Hepatocyte (in vitro differentiated cells): ENCODE measurements around the gene MZT1. TPM values are rescaled to one million over a fixed set of nuclear protein-coding genes. Genes with fewer than 3 reads are reported as not detected.
"Not testable (repeated sequence)": the region's sequence is repeated elsewhere in the genome, so short reads cannot be mapped to it uniquely, and the experiment has no call there.

Experiments
- DNase-seq: peaks from one replicate; pipeline ENCODE4 v3.0.0-alpha.2; 2016; ENCODE audit warnings: low spot score
- H2AFZ ChIP-seq: fragments of 200-600 bp; sonication (generic); 2 replicates; pipeline ENCODE4 v1.6.0; 2016; ENCODE audit warnings: antibody characterized with exemption, mild to moderate bottlenecking
- H3K27ac ChIP-seq: fragments of 200-600 bp; sonication (generic); 2 replicates; pipeline ENCODE4 v1.5.1; 2016; ENCODE audit warnings: mild to moderate bottlenecking
- H3K27me3 ChIP-seq: fragments of 200-600 bp; sonication (generic); 2 replicates; pipeline ENCODE4 v1.6.1; 2016
- H3K36me3 ChIP-seq: fragments of 200-600 bp; sonication (generic); replicated peaks from 2 replicates; pipeline ENCODE4 v1.5.1; 2016; ENCODE audit warnings: low read depth; ENCODE audit not compliant: insufficient read depth
- H3K4me1 ChIP-seq: fragments of 200-600 bp; sonication (generic); 2 replicates; pipeline ENCODE4 v1.5.1; 2016; ENCODE audit warnings: mild to moderate bottlenecking, moderate library complexity; ENCODE audit not compliant: insufficient read depth
- H3K4me2 ChIP-seq: fragments of 200-600 bp; sonication (generic); 2 replicates; pipeline ENCODE4 v1.6.0; 2016
- H3K4me3 ChIP-seq: fragments of 200-600 bp; sonication (generic); 2 replicates; pipeline ENCODE4 v1.5.1; 2016; ENCODE audit warnings: mild to moderate bottlenecking
- H3K79me2 ChIP-seq: fragments of 200-600 bp; sonication (generic); 2 replicates; pipeline ENCODE4 v1.6.0; 2017; ENCODE audit warnings: mild to moderate bottlenecking
- H3K9me2 ChIP-seq: fragments of 200-600 bp; sonication (generic); replicated peaks from 2 replicates; pipeline ENCODE4 v1.6.0; 2017; ENCODE audit warnings: mild to moderate bottlenecking; ENCODE audit not compliant: insufficient read depth
- H3K9me3 ChIP-seq: fragments of 200-600 bp; sonication (generic); 2 replicates; pipeline ENCODE4 v1.5.1; 2016; ENCODE audit warnings: low read depth, mild to moderate bottlenecking
- H4K20me1 ChIP-seq: fragments of 200-600 bp; sonication (generic); 2 replicates; pipeline ENCODE4 v1.6.0; 2016; ENCODE audit warnings: mild to moderate bottlenecking; ENCODE audit not compliant: insufficient read depth, poor library complexity, severe bottlenecking
- EZH2 ChIP-seq: fragments of 200-600 bp; sonication (generic); IDR thresholded peaks from 2 replicates; pipeline ENCODE4 v1.6.1; 2016; ENCODE audit warnings: antibody characterized with exemption, mild to moderate bottlenecking, borderline replicate concordance
- EZH2phosphoT487 ChIP-seq: fragments of 200-600 bp; sonication (generic); IDR thresholded peaks from one replicate; pipeline ENCODE4 v1.6.1; 2018; ENCODE audit warnings: antibody characterized with exemption, mild to moderate bottlenecking, low read depth, moderate library complexity; ENCODE audit not compliant: unreplicated experiment, severe bottlenecking
- WGBS: methylation state at CpG from one replicate; pipeline ENCODE4 v1.1.6; 2016; ENCODE audit warnings: low lambda C conversion rate; ENCODE audit errors: missing lambda C conversion rate; 5-methylcytosine and 5-hydroxymethylcytosine counted together
- polyA plus RNA-seq: library from polyadenylated mRNA; unstranded; fragments of >200 nt; fragmentation: Nextera tagmentation; extraction: Ambion mirVana; gene quantifications from 2 replicates; pipeline ENCODE4 v1.2.1, GENCODE V29; 2016
- total RNA-seq: library from RNA; depleted of rRNA; stranded (reverse); fragments of >200 nt; gene quantifications from 2 replicates; pipeline ENCODE4 v1.2.3, GENCODE V29; 2014
- TF ChIP-seq, protein P1 (sequence below): fragments of 200-600 bp; sonication (generic); IDR thresholded peaks from 2 replicates; pipeline ENCODE4 v1.5.1; 2016; ENCODE audit warnings: antibody characterized with exemption, mild to moderate bottlenecking; ENCODE audit not compliant: poor library complexity

Gene MZT1
- total and polyA plus RNA-seq, 2 experiments from 2014 or later, result 8.9 to 14.8 TPM

- DNase-seq, result no peak
Measured at GRCh38 chr13:72728290-72728605, 819 bp upstream of the MZT1 start.

GRCh38 chr13:72726726-72727416 is 558 bp downstream of the MZT1 start:
- Histone ChIP-seq H3K9me3 (no peaks in the 10 kb centered on the region), H3K27me3 (no peaks in the 10 kb centered on the region), H3K4me1 (peaks cover 6% of the 10 kb centered on the region), H3K36me3 (no peaks in the 10 kb centered on the region), H3K4me3 (peak overlapping the region; percentile 52), H3K4me2 (peak overlapping the region; percentile 95), H3K79me2 (peaks cover 70% of the 10 kb centered on the region), H3K27ac (peak overlapping the region; percentile 13), H3K9me2 (no peaks in the 10 kb centered on the region), H4K20me1 (no peaks in the 10 kb centered on the region), H2AFZ (peak overlapping the region; percentile 98)
- WGBS, result 9% methylated on average over 24 of the region's 49 CpGs
- TF ChIP-seq, protein P1, sequence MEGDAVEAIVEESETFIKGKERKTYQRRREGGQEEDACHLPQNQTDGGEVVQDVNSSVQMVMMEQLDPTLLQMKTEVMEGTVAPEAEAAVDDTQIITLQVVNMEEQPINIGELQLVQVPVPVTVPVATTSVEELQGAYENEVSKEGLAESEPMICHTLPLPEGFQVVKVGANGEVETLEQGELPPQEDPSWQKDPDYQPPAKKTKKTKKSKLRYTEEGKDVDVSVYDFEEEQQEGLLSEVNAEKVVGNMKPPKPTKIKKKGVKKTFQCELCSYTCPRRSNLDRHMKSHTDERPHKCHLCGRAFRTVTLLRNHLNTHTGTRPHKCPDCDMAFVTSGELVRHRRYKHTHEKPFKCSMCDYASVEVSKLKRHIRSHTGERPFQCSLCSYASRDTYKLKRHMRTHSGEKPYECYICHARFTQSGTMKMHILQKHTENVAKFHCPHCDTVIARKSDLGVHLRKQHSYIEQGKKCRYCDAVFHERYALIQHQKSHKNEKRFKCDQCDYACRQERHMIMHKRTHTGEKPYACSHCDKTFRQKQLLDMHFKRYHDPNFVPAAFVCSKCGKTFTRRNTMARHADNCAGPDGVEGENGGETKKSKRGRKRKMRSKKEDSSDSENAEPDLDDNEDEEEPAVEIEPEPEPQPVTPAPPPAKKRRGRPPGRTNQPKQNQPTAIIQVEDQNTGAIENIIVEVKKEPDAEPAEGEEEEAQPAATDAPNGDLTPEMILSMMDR, result no peak
- TF ChIP-seq EZH2phosphoT487, result no peak
- no peak for TF ChIP-seq EZH2
- peak; percentile 59 for DNase-seq

More at GRCh38 chr13:72728290-72728605, 819 bp upstream of the MZT1 start:
- Histone ChIP-seq H3K79me2 (peaks cover 57% of the 10 kb centered on the region), H3K4me2 (peak overlapping the region; percentile 80), H3K9me3 (no peaks in the 10 kb centered on the region), H3K4me1 (peaks cover 6% of the 10 kb centered on the region), H3K36me3 (no peaks in the 10 kb centered on the region), H3K4me3 (peak overlapping the region; percentile 54), H3K9me2 (no peaks in the 10 kb centered on the region), H3K27ac (no peak overlapping the region), H2AFZ (peak overlapping the region; percentile 70), H4K20me1 (no peaks in the 10 kb centered on the region), H3K27me3 (no peaks in the 10 kb centered on the region)
- 21% methylated on average over 3 of the region's 3 CpGs for WGBS
- TF ChIP-seq, protein P1, result no peak
- TF ChIP-seq EZH2phosphoT487 (no peak), EZH2 (no peak)

DNA sequence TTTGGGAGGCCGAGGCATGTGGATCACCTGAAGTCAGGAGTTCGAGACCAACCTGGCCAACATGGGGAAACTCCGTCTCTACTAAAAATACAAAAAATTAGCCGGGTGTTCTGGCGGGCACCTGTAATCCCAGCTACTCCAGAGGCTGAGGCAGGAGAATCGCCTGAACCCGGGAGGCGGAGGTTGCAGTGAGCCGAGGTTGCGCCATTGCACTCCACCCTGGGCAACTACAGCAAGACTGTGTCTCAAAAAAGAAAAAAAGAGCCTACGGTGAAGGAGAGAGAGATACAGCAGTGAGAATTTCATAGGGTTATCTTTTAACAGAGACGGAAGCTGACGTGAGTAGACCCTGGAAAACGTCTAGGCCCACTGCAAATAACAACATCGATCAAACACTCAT is 1.2 kb downstream of the MZT1 start:
- not testable (repeated sequence) for H3K9me2 ChIP-seq, H3K27me3 ChIP-seq, H3K36me3 ChIP-seq, H4K20me1 ChIP-seq, H3K9me3 ChIP-seq, DNase-seq, H2AFZ ChIP-seq, H3K4me3 ChIP-seq, H3K4me1 ChIP-seq, H3K27ac ChIP-seq
- Histone ChIP-seq H3K4me2 (peak overlapping the region; percentile 95), H3K79me2 (peaks cover 77% of the 10 kb centered on the region)
- 87% methylated on average over 15 of the region's 15 CpGs for WGBS

- no peak overlapping the region for H2AFZ ChIP-seq
- WGBS, result 63% methylated on average over 3 of the region's 3 CpGs
- H3K27me3 ChIP-seq, result no peaks in the 10 kb centered on the region
- H3K79me2 ChIP-seq, result peaks cover 24% of the 10 kb centered on the region
- H3K9me3 ChIP-seq, result no peaks in the 10 kb centered on the region
- H3K36me3 ChIP-seq, result no peaks in the 10 kb centered on the region
- DNase-seq, result no peak
- no peaks in the 10 kb centered on the region for H3K4me1 ChIP-seq
- H3K4me3 ChIP-seq, result no peak overlapping the region
- H3K27ac ChIP-seq, result no peak overlapping the region
- no peaks in the 10 kb centered on the region for H3K9me2 ChIP-seq
- H4K20me1 ChIP-seq, result no peaks in the 10 kb centered on the region
- TF ChIP-seq, protein P1, result no peak
- no peak for TF ChIP-seq EZH2
- no peak overlapping the region for H3K4me2 ChIP-seq
Measured at GRCh38 chr13:72716776-72717175, 10.7 kb downstream of the MZT1 start.
